ENCODE data around the gene TMTC3. TPM values are rescaled to one million over a fixed set of nuclear protein-coding genes. Genes with fewer than 3 reads are reported as not detected.

Gene TMTC3
- total and polyA plus RNA-seq, 2 experiments from 2014 or later: 17.7 to 53.8 TPM

- no peaks in the 10 kb centered on the region for H3K79me2 ChIP-seq (replicated peaks; ENCODE audit: insufficient read depth)
- no peaks in the 10 kb centered on the region for H3K27me3 ChIP-seq (ENCODE audit: insufficient read depth)
- TF ChIP-seq STAT1 (IDR thresholded peaks at IDR 0.05; ENCODE audit: unreplicated experiment) (no peak), JUNB (IDR thresholded peaks at IDR 0.05; ENCODE audit: unreplicated experiment) (no peak)
- no peaks in the 10 kb centered on the region for H3K4me1 Mint-ChIP-seq
- DNase-seq (ENCODE audit: low spot score) (no peak), ATAC-seq (no peak)
- no peak overlapping the region for H3K4me3 ChIP-seq
- H3K27me3 Mint-ChIP-seq (ENCODE audit: insufficient read depth, low read depth, poor library complexity): no peaks in the 10 kb centered on the region
- H3K27ac Mint-ChIP-seq: no peak overlapping the region
- peaks cover 6% of the 10 kb centered on the region; the same call in 2 of the 3 replicates for H3K36me3 Mint-ChIP-seq (ENCODE audit: low read depth)
- H4K20me1 ChIP-seq (replicated peaks; ENCODE audit: insufficient read depth): no peaks in the 10 kb centered on the region
- H2AFZ ChIP-seq: no peak overlapping the region
- H3K9me3 Mint-ChIP-seq: no peaks in the 10 kb centered on the region
- H3K4me1 ChIP-seq (ENCODE audit: insufficient read depth): no peaks in the 10 kb centered on the region
- no peaks in the 10 kb centered on the region for H3K36me3 ChIP-seq (ENCODE audit: insufficient read depth)
- no peak overlapping the region for H3K4me2 ChIP-seq
- no peaks in the 10 kb centered on the region for H3F3A ChIP-seq (replicated peaks; ENCODE audit: low read depth)
- H3K9me2 ChIP-seq (ENCODE audit: insufficient read depth): no peaks in the 10 kb centered on the region
- no peak overlapping the region for H3K4me3 Mint-ChIP-seq
- no peak overlapping the region for H3K27ac ChIP-seq (ENCODE audit: low read depth)
Observed at GRCh38 chr12:88093573-88093972, 48.5 kb upstream of the TMTC3 start.

- TF ChIP-seq, protein P1, sequence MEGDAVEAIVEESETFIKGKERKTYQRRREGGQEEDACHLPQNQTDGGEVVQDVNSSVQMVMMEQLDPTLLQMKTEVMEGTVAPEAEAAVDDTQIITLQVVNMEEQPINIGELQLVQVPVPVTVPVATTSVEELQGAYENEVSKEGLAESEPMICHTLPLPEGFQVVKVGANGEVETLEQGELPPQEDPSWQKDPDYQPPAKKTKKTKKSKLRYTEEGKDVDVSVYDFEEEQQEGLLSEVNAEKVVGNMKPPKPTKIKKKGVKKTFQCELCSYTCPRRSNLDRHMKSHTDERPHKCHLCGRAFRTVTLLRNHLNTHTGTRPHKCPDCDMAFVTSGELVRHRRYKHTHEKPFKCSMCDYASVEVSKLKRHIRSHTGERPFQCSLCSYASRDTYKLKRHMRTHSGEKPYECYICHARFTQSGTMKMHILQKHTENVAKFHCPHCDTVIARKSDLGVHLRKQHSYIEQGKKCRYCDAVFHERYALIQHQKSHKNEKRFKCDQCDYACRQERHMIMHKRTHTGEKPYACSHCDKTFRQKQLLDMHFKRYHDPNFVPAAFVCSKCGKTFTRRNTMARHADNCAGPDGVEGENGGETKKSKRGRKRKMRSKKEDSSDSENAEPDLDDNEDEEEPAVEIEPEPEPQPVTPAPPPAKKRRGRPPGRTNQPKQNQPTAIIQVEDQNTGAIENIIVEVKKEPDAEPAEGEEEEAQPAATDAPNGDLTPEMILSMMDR (conservative IDR thresholded peaks at IDR 0.05; ENCODE audit: low read depth in 2 of 2): no peak
- no peak for TF ChIP-seq CREB1 (CRISPR knock-in tag; IDR thresholded peaks at IDR 0.05; ENCODE audit: low read depth)
- no peak for TF ChIP-seq ZNF114 (CRISPR knock-in tag; IDR thresholded peaks at IDR 0.05)
- no peak for TF ChIP-seq ZNF462 (CRISPR knock-in tag; IDR thresholded peaks at IDR 0.05)
- TF ChIP-seq JUNB (IDR thresholded peaks at IDR 0.05; ENCODE audit: unreplicated experiment): no peak
- no peak for TF ChIP-seq ZNF331 (CRISPR knock-in tag; IDR thresholded peaks at IDR 0.05; ENCODE audit: low read depth)
- TF ChIP-seq NANOG (IDR thresholded peaks at IDR 0.05; ENCODE audit: borderline replicate concordance): no peak
- TF ChIP-seq, protein P2, sequence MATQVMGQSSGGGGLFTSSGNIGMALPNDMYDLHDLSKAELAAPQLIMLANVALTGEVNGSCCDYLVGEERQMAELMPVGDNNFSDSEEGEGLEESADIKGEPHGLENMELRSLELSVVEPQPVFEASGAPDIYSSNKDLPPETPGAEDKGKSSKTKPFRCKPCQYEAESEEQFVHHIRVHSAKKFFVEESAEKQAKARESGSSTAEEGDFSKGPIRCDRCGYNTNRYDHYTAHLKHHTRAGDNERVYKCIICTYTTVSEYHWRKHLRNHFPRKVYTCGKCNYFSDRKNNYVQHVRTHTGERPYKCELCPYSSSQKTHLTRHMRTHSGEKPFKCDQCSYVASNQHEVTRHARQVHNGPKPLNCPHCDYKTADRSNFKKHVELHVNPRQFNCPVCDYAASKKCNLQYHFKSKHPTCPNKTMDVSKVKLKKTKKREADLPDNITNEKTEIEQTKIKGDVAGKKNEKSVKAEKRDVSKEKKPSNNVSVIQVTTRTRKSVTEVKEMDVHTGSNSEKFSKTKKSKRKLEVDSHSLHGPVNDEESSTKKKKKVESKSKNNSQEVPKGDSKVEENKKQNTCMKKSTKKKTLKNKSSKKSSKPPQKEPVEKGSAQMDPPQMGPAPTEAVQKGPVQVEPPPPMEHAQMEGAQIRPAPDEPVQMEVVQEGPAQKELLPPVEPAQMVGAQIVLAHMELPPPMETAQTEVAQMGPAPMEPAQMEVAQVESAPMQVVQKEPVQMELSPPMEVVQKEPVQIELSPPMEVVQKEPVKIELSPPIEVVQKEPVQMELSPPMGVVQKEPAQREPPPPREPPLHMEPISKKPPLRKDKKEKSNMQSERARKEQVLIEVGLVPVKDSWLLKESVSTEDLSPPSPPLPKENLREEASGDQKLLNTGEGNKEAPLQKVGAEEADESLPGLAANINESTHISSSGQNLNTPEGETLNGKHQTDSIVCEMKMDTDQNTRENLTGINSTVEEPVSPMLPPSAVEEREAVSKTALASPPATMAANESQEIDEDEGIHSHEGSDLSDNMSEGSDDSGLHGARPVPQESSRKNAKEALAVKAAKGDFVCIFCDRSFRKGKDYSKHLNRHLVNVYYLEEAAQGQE (IDR thresholded peaks at IDR 0.05; ENCODE audit: unreplicated experiment): no peak
- no peak for TF ChIP-seq STAT1 (IDR thresholded peaks at IDR 0.05; ENCODE audit: unreplicated experiment)
Observed at GRCh38 chr12:88108021-88108420, 34.1 kb upstream of the TMTC3 start.

More at GRCh38 chr12:88108021-88108420, 34.1 kb upstream of the TMTC3 start:
- Histone ChIP-seq H3K79me2 (replicated peaks; ENCODE audit: insufficient read depth) (no peaks in the 10 kb centered on the region), H3K9me2 (ENCODE audit: insufficient read depth) (no peaks in the 10 kb centered on the region), H3K36me3 (ENCODE audit: insufficient read depth) (no peaks in the 10 kb centered on the region; the same call in 1 of the 2 replicates), H3K4me3 (no peak overlapping the region), H3F3A (replicated peaks; ENCODE audit: low read depth) (no peaks in the 10 kb centered on the region), H2AFZ (no peak overlapping the region), H3K4me1 (ENCODE audit: insufficient read depth) (no peaks in the 10 kb centered on the region), H3K4me2 (no peak overlapping the region), H3K27ac (ENCODE audit: low read depth) (no peak overlapping the region), H3K27me3 (ENCODE audit: insufficient read depth) (no peaks in the 10 kb centered on the region), H4K20me1 (replicated peaks; ENCODE audit: insufficient read depth) (no peaks in the 10 kb centered on the region)
- ATAC-seq (no peak), DNase-seq (ENCODE audit: low spot score) (no peak)
- H3K4me1 Mint-ChIP-seq: no peaks in the 10 kb centered on the region; the same call in 2 of the 3 replicates
- no peaks in the 10 kb centered on the region for H3K27me3 Mint-ChIP-seq (ENCODE audit: insufficient read depth, low read depth, poor library complexity)
- H3K4me3 Mint-ChIP-seq: no peak overlapping the region
- no peaks in the 10 kb centered on the region for H3K9me3 Mint-ChIP-seq
- peaks cover 8% of the 10 kb centered on the region; the same call in 2 of the 3 replicates for H3K36me3 Mint-ChIP-seq (ENCODE audit: low read depth)
- H3K27ac Mint-ChIP-seq: no peak overlapping the region
